Fibroblast of lung (primary cell): ENCODE measurements around the gene RBBP4. TPM values are rescaled to one million over a fixed set of nuclear protein-coding genes. Genes with fewer than 3 reads are reported as not detected.
"Not testable (repeated sequence)": the region's sequence is repeated elsewhere in the genome, so short reads cannot be mapped to it uniquely, and the experiment has no call there.

Source experiments
- DNase-seq, 2 donors: peaks; one replicate each; pipeline versions ENCODE4 v3.0.0 to v3.0.0-alpha.2; 2010; ENCODE audit warnings: low read depth in 2 of 2
- H2AFZ ChIP-seq: 2 replicates; pipeline ENCODE4 v1.5.1; 2012; ENCODE audit warnings: low read length, control low read depth, inconsistent platforms
- H3K27ac ChIP-seq: 2 replicates; pipeline ENCODE4 v1.5.1; 2011; ENCODE audit warnings: low read length, control low read depth; ENCODE audit not compliant: insufficient read depth
- H3K27me3 ChIP-seq: 2 replicates; pipeline ENCODE4 v1.5.1; 2011; ENCODE audit warnings: mild to moderate bottlenecking, low read length; ENCODE audit not compliant: control insufficient read depth, insufficient read depth
- H3K36me3 ChIP-seq: 2 replicates; pipeline ENCODE4 v1.5.1; 2011; ENCODE audit warnings: low read length; ENCODE audit not compliant: control insufficient read depth, insufficient read depth
- H3K4me1 ChIP-seq: 2 replicates; pipeline ENCODE4 v1.5.1; 2011; ENCODE audit warnings: low read length; ENCODE audit not compliant: control insufficient read depth, insufficient read depth; ENCODE audit errors: extremely low read depth
- H3K4me2 ChIP-seq: 2 replicates; pipeline ENCODE4 v1.5.1; 2011; ENCODE audit warnings: low read length, control low read depth; ENCODE audit not compliant: insufficient read depth; ENCODE audit errors: extremely low read depth
- H3K4me3 ChIP-seq, 4 experiments: fragments of 200-600 bp in 1 of 4; sonication (generic) in 1 of 4; replicated peaks in 1 of 4; 2 replicates each; pipeline ENCODE4 v1.5.1; 2011 to 2016; ENCODE audit warnings: low read length in 4 of 4, low read depth in 3 of 4, mild to moderate bottlenecking in 3 of 4, control low read depth in 2 of 4, inconsistent platforms in 1 of 4, mixed read lengths in 1 of 4; ENCODE audit not compliant: insufficient read depth in 1 of 4; ENCODE audit errors: control extremely low read depth in 1 of 4
- H3K79me2 ChIP-seq: 2 replicates; pipeline ENCODE4 v1.5.1; 2012; ENCODE audit warnings: mild to moderate bottlenecking, low read length, inconsistent platforms; ENCODE audit not compliant: control insufficient read depth, insufficient read depth
- H3K9ac ChIP-seq: 2 replicates; pipeline ENCODE4 v1.5.1; 2011; ENCODE audit warnings: mild to moderate bottlenecking, low read length, control low read depth; ENCODE audit not compliant: insufficient read depth
- H3K9me3 ChIP-seq: 2 replicates; pipeline ENCODE4 v1.5.1; 2012; ENCODE audit warnings: low read depth, low read length; ENCODE audit not compliant: control insufficient read depth, insufficient read depth
- H4K20me1 ChIP-seq: 2 replicates; pipeline ENCODE4 v1.5.1; 2011; ENCODE audit warnings: low read length; ENCODE audit not compliant: control insufficient read depth, insufficient read depth; ENCODE audit errors: extremely low read depth
- CTCF ChIP-seq, 2 donors: IDR thresholded peaks in 1 of 2; conservative IDR thresholded peaks in 1 of 2; 1 replicate in 1 of 2; 2 replicates in 1 of 2; pipeline ENCODE4 v1.5.1; 2011 to 2012; ENCODE audit warnings: low read length in 2 of 2, control low read depth in 1 of 2, inconsistent platforms in 1 of 2, low read depth in 1 of 2, mild to moderate bottlenecking in 1 of 2
- EZH2 ChIP-seq: IDR thresholded peaks from 2 replicates; pipeline ENCODE4 v1.5.1; 2012; ENCODE audit warnings: low read length, control low read depth, mild to moderate bottlenecking; ENCODE audit errors: missing control alignments
- polyA plus RNA-seq, 2 donors: library from polyadenylated mRNA; depleted of rRNA in 1 of 2; stranded (reverse) in 1 of 2; unstranded in 1 of 2; fragments of >200 nt; gene quantifications; 2 replicates each; pipeline ENCODE4 v1.2.1, GENCODE V29; 2011 to 2012; ENCODE audit warnings: missing spikeins in 1 of 2
- total RNA-seq: library from RNA; depleted of rRNA; stranded (reverse); fragments of >200 nt; gene quantifications from 2 replicates; pipeline ENCODE4 v1.2.1, GENCODE V29; 2014

The RBBP4 gene
- total and polyA plus RNA-seq, 2 donors (not counting 1 experiment from before 2014, with no cell fraction given), result 92.5 to 169 TPM

DNA sequence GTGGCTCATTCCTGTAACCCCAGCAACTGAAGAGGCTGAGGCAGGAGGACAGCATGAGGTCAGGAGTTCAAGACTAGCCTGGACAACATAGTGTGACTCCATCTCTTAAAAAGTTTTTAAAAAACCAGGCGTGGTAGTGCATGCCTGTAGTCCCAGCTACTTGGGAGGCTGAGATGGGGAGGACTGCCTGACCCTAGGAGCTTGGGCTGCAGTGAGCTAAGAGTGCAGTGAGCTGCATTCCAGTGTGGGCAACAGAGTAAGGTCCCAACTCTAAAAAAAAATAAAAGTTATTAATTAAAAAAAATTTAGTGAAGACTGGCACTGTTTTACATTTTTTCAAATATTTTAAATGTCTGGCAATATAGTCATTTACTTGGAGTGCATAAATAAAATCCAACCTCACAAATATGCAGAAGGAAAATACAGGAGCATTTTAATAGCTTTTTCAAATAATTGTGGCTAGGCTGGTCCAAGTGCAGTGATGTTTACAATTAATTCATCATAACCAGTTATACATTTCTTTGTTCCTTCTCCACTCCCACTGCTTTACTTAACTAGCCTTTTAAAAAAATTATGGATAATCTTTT is 11.4 kb upstream of the RBBP4 start:
- H3K79me2 ChIP-seq, result peaks cover 9% of the 10 kb centered on the region
- H3K4me3 ChIP-seq, result no peak overlapping the region
- H3K27me3 ChIP-seq, result no peaks in the 10 kb centered on the region
- H3K27ac ChIP-seq, result no peak overlapping the region
- no peak overlapping the region for H3K4me2 ChIP-seq
- no peaks in the 10 kb centered on the region for H3K4me1 ChIP-seq
- H3K9me3 ChIP-seq, result no peaks in the 10 kb centered on the region
- no peak overlapping the region for H3K9ac ChIP-seq
- H3K36me3 ChIP-seq, result no peaks in the 10 kb centered on the region
- no peak for TF ChIP-seq CTCF (conservative IDR thresholded peaks at IDR 0.05 in 1 of 2, IDR thresholded peaks at IDR 0.05 in 1 of 2; ENCODE audit: low read depth in 1 of 2, low read length in 2 of 2)
- TF ChIP-seq EZH2, result no peak
- DNase-seq, result peak in 1 of 2 donors; percentile 69
- no peaks in the 10 kb centered on the region for H4K20me1 ChIP-seq
- H2AFZ ChIP-seq, result no peak overlapping the region

DNA sequence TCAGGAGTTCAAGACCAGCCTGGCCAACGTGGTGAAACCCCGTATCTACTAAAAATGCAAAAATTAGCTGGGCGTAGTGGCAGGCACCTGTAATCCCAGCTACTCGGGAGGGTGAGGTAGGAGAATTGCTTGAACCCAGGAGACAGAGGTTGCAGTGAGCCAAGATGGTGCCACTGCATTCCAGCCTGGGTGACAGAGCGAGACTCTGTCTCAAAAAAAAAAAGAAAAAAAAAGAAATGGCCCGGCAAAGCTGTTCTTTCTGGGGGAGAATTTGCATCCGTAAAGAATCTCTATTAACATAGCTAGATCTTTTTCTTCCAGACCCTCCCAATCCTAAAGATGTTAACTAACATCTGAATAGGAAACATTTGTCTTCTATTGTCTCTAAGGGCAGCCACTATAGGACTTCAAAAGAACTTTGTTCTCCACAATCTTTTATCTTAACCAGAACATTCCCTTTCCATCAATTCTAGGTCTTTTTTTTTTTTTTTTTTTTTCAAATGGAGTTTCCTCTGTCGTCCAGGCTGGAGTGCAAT is 8.6 kb upstream of the RBBP4 start:
- not testable (repeated sequence) for H4K20me1 ChIP-seq, H3K9me3 ChIP-seq, H3K27me3 ChIP-seq, H3K4me1 ChIP-seq, H3K27ac ChIP-seq, H3K4me3 ChIP-seq, DNase-seq, H3K36me3 ChIP-seq, H3K9ac ChIP-seq, H3K4me2 ChIP-seq, H2AFZ ChIP-seq
- H3K79me2 ChIP-seq, result peaks cover 14% of the 10 kb centered on the region

DNA sequence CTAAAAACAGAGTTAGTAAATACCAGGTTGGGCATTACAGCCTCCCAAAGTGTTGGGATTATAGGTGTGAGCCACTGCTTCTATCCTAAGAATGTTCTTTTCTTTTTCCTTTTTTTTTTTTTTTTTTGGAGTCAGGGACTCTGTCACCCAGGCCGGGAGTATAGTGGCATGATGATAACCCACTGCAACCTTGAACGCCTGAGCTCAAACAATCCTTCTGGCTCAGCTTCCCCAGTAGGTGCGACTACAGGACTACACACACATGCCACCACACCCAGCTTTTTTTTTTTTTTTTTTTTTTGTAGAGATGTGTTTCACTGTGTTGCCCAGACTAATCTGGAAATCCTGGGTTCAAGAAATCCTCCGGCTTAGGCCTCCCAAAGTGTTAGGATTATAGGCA is 6.6 kb upstream of the RBBP4 start:
- Histone ChIP-seq H3K36me3 (no peaks in the 10 kb centered on the region), H3K27me3 (no peaks in the 10 kb centered on the region), H3K27ac (no peak overlapping the region), H2AFZ (no peak overlapping the region), H3K4me3 (no peak overlapping the region), H3K4me2 (no peak overlapping the region), H3K9ac (no peak overlapping the region), H4K20me1 (no peaks in the 10 kb centered on the region), H3K4me1 (no peaks in the 10 kb centered on the region), H3K79me2 (peaks cover 28% of the 10 kb centered on the region), H3K9me3 (no peaks in the 10 kb centered on the region)
- DNase-seq, result no peak
- TF ChIP-seq CTCF (conservative IDR thresholded peaks at IDR 0.05 in 1 of 2, IDR thresholded peaks at IDR 0.05 in 1 of 2; ENCODE audit: low read depth in 1 of 2, low read length in 2 of 2) (no peak), EZH2 (no peak)
